Epithelial cell of prostate (primary cell): Measurements from ENCODE around the gene HOXB7.

Source experiments
- DNase-seq: peaks from one replicate; pipeline ENCODE4 v3.0.0-alpha.2; 2011; ENCODE audit warnings: low read depth, low spot score
- H3K27ac ChIP-seq: fragments of 450-650 bp; 2 replicates; pipeline ENCODE4 v1.5.1; 2017; ENCODE audit warnings: mild to moderate bottlenecking

The HOXB7 gene

DNA sequence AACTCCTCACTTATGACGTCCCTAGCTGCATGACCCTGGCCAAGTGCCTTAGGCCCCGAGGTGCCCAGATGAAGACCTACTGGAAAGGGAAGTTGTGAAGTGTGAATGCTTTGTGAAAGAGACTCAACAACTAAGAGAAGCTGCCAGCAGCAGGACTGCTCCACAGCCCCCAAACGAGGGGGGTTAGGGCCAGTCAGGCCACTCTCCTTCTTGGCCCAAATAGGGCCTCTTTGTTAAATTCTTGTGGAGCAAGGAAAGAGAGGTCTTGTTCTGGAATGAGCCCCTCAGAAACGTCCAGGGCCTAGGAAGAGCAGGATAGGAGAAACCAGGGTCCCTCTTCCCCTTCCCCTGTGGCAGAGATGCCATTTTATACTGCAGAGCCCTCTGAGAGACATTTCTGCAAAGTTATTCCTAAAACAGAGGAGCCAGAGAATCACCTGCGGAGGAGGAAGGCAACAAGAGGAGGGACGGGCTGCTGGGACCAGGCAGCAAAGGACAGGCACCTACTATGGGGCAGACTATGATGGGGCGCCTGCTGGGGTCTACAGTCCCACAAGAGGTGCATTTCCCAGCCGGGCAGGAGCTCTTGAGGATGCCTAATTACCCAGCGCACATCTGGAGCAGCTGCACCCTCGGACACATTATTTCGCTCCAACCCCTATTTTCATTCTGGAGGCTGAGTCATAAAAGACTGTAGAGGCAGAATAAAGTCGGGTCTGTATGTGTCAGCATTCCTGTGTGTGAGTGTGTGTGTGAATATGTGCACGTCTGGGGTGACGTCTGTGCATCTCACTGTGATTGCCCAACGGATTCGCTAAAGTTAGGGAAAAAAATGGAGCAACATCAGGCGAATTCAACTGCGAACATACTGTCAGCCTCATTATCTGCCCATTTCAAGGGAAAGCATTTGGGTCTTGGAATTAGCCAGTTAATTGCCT is 26.8 kb upstream of the HOXB7 start:
- DNase-seq: peak; percentile 58
- H3K27ac ChIP-seq: no peak overlapping the region

DNA sequence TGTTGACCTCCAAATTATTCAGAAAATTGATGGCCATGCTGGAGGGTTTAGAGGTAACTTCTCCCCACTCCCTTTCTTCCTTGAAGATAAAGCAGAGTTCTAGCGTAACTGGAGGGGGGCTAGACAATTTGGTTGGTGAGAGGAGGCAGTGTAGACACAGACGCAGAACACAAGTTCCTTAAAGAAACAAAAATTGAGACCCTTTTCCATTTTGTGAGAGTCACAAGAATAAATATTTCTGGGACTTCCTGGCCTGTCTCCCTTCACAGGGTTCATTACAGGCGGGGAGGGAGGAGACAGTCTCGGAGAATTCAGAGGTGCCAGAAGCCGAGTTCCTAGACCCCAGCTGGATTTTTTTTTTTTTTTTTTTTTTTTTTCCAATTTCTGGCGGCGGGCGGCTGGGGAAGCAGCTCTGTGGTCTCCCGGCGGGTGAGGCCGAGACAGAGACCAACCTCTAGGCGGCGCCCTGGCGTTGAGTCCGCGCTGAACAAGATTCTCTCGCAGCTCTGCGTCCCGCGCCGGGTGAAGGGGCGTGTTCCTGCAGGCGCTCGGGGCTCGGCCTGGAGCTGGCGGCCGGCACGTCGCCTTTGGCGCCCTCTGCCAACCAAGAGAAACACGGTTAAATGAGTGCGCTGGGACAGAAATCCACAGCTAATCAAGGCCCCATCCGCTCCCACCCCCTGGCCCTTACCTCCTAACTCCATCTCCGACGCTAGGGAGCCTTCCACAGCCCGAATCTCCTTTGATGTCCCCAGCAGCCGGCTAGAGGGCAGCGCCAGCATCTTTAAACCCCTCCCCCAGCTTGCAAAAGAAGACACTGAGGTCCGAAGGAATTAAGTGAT is 25.6 kb upstream of the HOXB7 start:
- H3K27ac ChIP-seq: no peak overlapping the region
- DNase-seq: peak; percentile 6

DNA sequence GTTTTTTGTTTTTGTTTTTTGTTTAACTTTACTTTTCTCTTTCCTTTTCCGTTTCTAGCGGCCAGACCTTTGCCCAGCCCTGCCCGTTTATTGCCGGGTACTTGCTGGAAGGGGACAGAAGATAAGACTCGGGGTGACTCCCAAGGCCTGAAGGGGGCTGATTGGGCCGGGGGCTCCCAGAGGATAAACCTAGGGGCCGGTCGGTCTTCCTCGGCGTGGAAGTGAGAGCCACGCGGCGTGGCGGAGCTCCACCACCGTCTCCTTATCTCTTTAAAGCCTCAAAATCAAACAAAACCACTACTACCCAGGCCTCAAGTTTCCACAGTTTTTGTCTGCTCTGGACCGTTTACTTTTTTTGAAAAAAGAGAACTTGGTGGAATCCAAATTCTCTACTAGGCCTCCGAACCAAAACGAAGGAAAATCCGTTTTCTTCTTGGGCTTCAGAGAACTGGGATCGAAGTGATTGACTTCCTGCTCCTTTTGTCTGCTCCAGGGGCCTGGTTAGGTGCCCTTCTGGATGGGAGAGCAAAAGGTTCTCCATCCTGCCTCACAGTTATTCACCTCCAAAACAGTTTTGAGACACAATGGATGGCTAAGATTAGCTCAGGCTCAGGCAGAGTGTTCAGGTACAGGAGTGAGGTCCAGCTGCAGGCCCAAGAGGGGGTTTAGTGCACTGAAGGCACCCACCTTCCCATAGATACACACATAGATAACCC is 23.8 kb upstream of the HOXB7 start:
- DNase-seq: no peak
- H3K27ac ChIP-seq: no peak overlapping the region

DNA sequence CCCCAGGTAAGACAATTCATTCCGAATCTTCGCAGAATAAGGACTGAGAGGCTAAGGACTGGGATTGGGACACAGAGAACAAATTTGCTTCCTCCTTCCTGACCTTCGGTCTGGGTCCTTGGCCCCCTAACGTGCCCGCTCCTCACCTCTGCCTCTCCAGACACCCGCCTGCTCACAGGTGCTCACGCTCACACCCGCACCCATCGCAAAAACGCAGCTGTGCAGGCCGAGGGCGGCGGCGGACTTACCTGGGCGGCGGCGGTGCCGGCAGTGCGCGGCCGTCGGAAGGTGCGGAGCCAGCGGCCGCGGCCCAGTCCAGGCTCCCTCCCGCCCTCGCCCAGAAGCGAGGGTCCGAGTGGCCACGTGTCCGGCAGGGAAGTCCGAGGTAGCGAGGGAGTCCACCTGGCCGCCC is 22.5 kb upstream of the HOXB7 start:
- no peak for DNase-seq

DNA sequence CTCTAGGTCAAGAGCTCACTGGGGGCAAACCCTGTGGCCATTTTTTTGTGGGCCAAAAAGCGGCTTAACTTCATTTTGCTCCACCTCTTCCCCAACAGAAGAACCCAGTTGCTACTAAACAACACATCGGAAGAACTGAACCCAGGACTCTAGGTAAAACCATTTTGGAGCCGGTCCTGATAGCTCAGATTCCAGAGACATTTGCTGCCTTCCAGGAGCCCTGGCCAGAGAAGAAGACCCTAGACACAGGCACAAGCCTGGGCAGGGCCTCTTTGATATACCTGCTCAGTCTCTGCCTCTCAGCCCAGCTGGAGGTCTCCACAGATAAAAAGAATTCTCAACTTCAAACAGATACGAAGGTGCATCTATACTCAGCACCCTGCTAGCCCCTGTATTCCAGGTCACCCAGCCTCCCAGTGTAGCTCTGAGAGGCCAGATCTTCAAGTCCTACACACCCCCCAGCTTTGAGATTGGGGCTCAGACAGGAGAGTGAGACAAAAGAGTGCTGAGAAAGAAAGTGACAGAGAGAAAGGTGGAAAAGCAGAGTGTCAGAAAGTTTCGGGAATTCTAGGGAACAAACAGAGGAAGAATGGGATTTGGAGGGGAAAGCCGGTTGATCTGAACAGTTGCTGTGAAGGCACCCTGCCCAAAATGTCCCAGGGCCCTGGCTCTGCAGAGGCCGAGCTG is 21.9 kb upstream of the HOXB7 start:
- H3K27ac ChIP-seq: no peak overlapping the region
- no peak for DNase-seq

More for the DNA sequence above, 22.5 kb upstream of the HOXB7 start:
- H3K27ac ChIP-seq: no peak overlapping the region

DNA sequence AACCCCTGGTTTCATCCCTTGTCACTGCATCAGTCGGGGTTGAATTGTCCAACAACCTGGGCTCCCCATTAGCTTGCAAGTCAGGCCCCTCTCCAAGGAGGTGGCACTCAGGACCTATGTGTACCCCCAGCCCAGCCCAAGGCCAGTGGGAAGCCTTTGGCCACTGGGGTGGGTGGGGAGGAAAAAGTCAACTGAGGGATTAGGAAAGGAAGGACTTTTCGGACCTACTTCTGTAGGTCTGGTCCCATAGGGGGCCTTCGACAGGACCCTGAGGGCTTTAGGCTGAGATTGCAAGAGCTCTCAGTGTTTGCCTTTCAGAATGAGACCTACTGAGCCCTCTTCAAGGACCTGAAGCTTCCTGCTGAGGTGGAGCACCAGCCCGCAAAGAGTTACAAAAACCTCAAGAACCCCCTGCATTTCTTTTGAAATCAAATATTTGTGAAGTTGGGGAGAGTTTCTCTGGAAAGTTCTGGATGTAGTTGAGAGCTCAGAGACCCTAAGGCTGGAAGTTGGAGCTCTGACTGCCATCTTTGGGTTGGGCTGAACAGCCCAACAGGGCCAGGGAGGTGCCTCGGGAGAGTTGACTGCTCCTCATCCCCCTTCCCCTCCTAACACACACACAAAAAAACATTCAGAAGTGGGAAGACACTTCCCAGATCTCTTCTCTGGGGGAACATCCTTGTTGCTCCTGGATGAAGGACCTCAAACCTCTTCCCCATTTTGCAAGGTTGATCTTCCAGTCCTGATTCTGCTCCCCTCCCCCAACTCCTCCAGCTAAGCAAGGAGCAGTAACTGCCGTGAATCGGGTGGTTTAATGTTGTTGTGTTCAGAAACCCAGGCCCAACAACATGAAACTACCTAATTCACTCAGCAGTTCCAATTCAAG is 21.1 kb upstream of the HOXB7 start:
- no peak overlapping the region for H3K27ac ChIP-seq

DNA sequence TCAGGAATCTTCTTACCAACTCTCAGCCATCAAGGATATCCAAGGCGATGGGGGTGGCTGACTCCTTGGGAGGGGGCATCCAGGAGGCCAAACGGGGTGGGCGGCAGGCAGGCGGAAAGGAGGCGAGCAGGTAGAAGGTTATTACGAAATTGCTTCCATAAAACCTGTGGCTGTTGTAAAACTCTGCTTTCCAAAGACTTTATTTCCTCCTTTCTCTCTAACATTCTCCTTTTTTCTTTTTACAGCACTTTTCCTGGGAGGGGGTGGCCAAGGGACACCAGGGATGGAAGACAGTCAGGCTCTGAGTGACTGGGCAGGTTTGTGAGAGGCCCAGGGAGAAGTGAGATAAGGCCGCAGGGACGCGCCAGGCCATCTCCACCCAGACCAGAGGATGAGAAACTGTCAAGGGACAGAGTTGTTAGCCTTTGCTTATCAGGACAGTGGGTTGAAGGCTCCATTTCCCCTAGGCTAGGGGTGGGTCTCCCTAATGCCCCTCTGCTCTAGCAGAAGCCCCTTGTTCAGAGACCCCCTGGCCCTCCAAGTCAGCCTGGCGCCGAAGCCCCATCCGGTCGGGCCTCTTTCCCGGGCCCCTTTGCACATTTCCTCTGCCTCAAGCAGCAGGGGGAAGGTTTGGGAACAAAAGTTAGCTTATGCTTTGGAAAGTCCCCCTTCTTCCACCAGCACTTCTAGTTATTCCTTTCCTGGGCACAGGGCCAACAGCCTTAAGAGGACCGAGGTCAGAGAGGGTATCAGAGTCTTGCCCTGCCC is 20.3 kb upstream of the HOXB7 start:
- DNase-seq: no peak
- no peak overlapping the region for H3K27ac ChIP-seq

More for the DNA sequence above, 21.1 kb upstream of the HOXB7 start:
- DNase-seq: no peak

DNA sequence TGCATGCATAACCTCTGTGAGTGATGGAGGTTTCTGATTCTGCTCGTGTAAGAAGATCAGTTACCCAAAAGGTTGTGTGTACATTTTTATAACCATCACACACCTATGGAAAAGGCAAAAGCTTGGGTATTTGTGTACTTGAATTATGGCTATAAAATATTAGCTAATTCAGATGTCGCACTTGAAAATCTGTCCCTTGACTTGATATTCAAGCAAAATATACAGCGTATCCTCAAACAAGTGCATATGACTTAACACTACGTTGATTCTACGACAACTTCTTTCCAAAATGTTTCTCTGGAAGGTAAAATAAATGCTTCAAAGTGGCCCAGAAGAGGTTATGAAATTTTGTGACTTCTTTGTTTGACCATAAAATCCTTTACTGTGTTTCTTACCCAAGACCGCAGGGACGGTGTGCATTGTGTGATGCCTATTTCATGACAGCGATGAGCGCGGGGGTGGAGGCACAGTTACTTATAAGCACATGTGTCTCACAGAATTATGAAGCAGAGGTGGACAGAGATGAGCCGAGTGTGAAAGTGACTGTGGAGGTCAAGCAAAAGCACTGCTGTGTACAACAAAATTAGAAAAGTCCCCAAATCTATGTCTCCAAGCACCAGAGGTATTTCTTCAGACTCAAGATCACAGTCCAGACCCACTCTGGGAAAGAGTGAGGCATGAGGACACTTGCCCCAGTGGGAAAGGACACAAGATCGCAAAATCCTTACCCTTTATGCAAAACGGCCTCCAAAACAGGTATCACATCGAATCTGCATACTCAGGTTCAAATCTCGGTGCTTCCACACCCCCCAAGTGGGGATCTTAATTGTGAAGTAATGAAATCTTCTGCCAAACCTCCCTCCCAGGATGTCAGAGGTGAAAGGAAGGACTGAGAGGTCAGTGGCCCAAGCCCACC is 19.4 kb upstream of the HOXB7 start:
- no peak for DNase-seq
- H3K27ac ChIP-seq: no peak overlapping the region

DNA sequence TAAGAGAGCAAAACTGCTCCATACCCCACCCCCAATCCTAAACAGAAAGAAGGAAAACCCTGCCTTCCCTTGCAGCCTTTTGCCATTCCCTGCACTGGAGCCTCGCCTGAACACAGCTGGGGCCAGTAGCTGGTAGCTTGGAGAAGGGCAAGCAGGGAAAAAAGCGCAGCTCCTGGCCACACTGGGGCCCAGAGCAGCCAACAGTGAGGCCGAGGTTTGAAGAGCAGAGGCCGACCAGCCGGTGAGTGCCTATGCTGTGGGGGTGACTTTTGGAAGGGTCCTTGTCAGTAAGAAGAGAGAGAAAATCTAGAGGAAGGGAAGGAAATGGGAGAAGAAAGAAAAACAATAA is 18.6 kb upstream of the HOXB7 start:
- H3K27ac ChIP-seq: no peak overlapping the region
- DNase-seq: no peak

DNA sequence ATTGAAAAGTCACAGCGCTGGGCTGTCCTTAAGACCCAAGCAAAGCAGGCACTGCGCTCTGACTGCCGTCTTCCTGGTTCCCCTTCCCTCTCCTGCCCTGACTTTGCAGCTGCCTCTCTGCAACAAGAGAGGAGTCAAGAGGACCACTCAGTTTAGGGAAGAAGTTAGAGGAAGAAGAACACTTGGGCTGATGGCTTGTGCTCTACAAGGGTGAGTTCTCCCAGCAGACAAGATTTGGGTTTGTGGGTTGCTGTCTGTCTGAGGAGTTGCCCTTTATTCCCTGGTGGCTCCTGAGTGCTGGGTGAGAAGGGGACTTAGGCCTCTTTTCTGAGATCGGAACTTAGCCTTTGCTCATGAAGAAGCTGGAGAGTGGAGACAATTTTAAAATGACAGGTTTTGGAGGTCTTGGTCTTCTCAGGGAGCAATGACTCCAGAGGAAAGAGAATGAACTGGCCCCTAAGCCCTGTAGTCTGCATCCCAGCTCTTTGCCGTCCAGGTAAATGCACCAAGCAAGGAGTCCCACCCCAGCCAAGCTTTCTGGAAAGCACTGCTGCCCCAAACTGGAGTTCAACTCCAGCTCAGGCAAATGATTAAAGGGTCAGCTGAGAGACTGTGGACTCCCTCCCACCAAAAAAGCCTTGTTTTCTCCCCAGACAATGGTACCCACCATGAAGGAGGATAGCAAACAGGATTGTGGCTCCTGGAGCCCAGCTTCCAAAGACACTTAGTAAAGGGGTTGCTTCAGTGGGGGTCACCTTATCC is 18.0 kb upstream of the HOXB7 start:
- H3K27ac ChIP-seq: no peak overlapping the region
- no peak for DNase-seq

DNA sequence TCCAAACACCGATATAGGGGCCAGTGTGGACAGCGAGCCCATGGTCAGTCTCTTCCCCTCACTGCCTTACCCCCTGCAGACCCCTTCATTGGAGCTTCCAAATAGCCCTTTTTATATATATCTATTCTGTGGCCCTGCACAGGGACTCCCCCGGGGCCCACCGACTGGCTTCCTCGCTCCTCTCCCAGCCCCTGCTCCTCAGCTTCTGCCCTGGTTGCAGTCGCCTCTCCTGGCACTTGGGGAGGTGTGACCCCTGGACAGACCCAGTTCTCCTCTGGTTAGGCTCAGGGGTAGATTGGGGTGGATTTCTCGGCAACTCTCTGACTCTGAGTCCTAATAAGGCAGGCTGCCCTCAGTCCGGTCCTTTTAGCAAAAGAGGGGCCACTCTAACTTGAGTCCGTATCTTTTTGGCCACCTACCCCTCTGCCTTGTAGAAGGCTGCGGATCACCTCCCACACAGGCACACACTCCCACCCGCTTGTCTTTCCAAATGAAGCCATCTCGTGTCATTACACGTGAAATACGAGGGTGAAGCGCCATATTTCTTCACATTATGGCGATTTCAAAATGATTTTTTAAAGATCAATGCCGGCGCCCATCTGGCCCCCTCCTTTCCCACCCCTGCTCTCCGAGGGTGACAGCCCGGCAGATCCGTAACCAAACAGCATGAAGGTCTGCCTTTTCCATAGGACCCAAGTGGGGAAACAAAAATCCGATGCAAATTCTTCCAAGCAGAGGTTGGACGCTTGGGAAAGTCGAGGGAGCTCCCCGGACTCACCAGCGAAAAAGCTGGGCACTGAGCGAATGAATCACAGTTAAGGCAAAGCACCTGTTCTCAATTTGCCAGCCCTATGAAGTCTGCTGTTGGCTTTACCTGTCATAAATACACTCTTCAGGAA is 17.1 kb upstream of the HOXB7 start:
- no peak for DNase-seq
- H3K27ac ChIP-seq: no peak overlapping the region

DNA sequence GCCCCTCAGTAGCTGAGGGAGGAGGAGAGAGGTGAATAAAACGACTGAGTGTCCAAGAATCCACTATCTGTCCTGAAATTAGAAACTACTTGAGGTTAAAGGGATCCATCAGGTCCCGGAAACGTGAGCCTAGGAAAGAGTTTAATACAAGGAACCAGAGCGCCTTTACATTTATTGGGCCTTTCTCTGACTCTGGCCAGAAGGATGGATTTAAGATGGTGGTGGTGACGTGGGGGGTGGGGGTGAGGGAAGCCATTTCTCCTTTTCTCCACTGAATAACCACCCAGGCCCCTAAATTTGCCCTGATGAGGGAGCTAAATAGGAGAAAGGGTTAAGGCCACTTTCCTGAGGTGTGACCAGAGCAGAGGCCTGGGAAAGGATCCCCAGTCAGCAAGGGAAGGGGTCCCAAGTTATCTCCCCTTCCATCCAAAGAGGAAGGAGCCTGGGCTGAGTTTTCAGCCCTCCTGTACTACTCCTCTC is 16.3 kb upstream of the HOXB7 start:
- H3K27ac ChIP-seq: peak overlapping the region; percentile 48
- no peak for DNase-seq

DNA sequence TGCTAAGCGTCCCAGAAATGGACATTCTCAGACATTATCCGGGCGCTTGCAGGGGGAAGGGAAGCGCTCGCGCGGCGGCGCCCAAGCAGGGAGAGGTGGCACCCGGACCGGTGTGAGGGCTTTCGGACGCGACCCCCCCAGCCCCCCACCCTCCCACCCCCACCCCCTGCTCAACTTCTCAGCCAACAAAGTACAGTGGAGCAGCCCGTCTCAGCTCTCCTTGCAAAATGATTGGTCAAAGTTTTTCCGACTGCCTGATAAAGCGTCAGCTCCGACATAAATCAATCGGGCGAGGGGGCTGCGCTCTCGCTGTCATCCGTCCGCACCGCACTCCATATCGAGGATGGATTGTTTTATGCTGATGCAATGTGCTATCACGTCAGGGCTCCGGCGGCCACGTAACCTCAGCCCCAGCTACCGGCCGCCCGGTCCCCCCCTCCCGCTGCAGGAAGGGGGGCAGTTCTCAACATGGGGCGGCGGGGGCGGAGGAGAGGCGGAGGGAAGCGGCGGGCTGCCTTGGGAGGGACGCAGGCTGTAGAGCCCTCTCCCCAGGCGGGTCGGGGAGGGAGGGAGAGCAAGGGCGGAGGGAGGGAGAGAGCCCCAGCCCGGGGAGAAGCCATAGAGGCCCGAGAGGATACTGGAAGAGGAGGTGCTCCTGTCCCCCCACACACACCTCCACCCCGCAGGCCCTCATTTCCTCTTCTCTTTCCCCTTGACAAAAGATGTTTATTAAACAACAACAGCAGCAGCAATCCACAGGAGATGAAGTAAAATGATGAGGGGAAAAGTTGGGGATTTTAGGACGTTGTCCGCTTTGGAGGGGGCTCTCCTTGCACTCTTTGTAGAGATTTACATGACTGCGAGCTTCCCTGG is 15.7 kb upstream of the HOXB7 start, which contains the start of gene HOXB9:
HOXB9 (minus strand) TSS at position 114 of the 873 bp plus-strand sequence; CDS start at position 25, 89 bp downstream.
- DNase-seq: no peak
- H3K27ac ChIP-seq: peak within 1 kb of the TSS; percentile 48

DNA sequence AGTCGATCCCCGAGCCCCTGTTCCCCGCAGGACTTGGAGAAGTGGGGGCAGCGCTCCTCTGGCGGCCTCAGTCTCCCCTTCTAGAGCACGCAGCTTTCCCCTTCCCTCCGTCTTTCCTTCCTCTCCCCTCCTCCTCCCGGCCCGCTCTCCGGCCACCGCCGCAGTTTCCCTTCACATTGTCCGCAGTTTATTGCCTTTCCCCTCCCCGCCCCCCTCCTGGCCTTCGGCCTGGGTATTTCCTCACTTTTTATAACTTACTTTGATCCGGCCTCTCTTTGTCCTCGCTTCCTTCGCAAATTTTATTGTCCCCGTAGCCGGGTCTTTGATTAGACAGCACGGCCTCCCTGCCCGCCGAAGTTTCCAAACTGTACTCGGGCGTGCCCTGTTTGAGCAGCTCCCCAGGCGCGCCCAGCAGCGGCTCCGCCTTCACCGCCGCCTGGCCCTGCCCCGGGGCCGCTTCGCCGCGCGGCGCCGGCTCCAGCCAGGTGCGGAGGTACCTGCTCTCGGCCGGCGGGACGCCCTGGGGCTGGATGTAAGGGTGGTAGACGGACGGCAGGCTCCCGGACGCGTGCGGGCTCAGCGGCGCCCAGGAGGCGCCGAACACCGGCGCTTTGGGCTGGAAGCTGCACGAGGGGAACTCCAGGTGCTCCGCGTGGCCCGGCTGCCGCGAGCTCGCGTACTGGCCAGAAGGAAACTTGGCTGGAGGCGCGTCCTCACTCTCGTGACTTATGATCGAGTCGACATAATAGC is 14.9 kb upstream of the HOXB7 start:
- DNase-seq: no peak

More for the DNA sequence above, 14.9 kb upstream of the HOXB7 start:
- peak overlapping the region; percentile 48 for H3K27ac ChIP-seq
